Hematopoietic multipotent progenitor cell treated with erythropoietin and hydrocortisone succinate and interleukin-3 and kit ligand, for 15 days (in vitro differentiated cells): ENCODE measurements around the gene RSKR.
A peak's percentile ranks its signal among the peaks of the same experiment; 100 is the strongest.
"Not testable (repeated sequence)": the region's sequence is repeated elsewhere in the genome, so short reads cannot be mapped to it uniquely, and the experiment has no call there.

Experiments used
- DNase-seq: peaks from one replicate; pipeline ENCODE4 v3.0.0-alpha.2; 2015; ENCODE audit warnings: low spot score

Gene RSKR

DNA sequence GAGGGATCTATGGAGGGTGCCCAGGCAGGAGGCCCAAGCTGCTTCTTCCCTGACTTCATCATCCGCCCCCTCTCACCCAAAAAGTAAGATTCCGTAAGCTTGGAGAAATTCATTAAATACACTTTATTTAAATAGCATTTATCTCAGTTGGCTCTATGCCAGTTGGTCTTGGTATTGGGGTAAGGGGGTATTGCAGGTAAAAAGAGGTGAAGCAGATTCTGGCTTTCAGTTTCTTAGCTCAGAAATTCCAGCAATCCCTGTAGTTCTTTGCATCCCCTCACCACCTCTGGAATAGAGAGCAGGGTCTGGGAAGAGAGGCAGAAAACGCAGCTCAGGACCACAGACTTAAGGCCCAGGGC, 36.5 kb downstream of the RSKR start:
- DNase-seq = peak; percentile 27

DNA sequence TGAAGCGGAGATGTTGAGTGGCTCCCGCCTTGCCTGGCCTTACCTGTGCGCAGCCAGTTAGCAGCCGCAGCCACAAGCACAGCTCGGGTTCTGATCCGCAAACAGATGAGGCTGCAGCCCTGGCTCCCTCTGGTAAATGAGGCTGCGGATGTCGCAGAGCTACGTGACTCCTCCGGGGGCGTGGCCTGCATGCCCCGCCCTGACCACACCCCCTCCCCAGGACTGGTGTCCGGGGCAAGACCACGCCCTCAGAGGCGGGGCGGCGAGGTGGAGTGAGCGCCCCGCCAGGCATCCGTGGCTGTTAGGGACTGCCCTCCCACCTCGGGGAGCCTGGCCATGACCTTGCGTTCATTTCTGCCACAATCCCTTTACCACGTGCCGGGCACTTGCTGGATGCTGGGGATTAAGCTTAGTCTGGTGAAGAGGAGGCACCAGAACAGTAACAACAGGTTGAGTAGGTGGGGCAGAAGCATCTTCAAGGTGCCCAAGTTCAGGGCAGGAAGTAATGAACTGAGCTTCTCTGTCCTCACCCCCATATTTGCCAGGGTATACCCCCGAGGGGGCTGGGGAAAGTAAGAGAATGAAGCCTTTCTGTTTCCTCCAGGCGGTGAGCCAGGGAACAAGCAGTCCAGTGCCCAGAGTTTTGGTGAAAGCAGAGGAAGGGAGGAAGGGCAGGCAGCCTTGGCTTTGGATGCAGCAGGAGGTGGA, 37.1 kb downstream of the RSKR start, which contains the start of gene ALDOC:
ALDOC (minus strand) TSS at position 138 of the 708 bp plus-strand sequence. CDS start 1,363 bp downstream, outside the sequence.
- DNase-seq = peak; percentile 98

DNA sequence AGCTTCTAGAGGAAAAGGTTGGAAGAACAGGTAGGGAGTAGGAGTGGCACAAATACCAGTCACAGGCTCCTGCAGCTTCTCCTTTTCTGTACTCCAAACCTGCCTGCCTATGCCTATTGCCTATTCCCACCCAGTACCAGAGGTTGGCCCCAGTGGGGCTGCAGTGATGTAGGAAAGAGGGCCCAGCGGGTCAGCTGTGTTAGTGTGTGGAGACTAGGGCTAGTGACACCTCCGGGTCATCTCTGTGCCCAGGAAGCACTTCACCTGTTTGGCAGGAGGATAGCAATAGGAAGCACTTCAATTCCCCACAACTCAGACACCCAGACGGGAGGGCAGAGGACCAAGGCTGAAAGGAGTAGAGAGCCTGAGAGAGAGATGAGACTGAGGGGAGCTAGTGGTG, 38.0 kb downstream of the RSKR start:
- not testable (repeated sequence) for DNase-seq

GRCh38 chr17:28575126-28575795, 38.7 kb downstream of the RSKR start:
- DNase-seq = peak; percentile 70

DNA sequence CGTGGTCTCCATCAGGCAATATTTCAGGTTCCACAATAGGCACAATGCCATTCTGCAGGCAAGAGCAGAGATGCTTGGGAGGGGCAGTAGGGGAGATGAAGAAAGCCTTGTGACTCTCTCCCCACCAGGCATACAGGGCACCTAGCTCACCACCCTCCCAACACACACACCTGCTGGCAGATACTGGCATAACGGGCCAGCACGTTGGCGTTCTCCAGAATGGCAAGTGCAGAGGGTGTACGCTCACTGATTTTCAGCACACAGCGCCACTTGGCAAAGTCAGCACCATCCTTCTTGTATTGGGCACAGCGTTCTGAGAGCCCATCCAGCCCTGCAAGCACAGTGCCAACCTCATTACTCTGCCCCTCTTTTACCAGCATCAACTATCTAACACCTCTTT, 39.5 kb downstream of the RSKR start:
- DNase-seq = no peak

DNA sequence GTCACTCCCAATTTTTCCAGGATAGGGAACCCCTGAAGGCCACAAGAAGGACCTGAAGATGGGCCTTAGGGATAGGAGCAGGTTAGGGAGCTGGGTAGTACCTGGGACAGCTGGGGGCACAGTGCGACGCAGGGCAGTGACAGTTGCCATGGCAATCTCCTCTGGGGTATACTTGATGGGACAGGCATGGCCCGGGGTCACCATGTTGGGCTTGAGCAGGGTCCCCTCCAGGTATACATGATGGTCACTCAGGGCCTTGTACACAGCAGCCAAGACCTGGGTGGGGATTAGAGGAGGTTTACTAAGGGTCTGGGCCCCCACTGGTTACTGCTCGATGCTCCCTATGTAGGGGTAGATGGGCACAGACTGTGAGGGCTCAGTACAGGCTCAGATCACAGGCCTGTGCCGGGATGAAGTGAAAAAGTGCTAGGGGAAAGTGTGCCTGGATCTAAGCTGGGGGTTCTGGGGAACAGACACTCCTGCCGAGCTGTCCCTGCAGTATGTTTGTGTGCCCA, 40.0 kb downstream of the RSKR start:
- DNase-seq = no peak

- DNase-seq = no peak
Observed at GRCh38 chr17:28573521-28573920, 40.5 kb downstream of the RSKR start.

DNA sequence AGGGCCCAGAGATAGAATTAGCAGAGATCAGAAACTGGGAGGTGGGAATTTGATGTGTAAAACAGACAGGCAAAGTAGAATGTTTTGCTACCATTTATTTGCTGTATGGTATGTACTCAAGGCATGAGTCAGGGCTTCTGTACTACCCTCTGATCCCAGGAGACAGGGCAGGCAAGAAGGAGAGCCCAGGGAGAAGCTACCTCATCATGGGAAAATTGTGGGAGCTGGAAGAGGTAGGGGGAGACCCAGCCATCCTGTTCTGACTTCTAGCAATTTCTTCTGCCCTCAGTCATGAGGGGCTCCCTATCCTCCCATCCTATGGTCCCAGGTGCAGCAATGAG, 41.0 kb downstream of the RSKR start:
- DNase-seq = no peak

- DNase-seq = peak; percentile 31
Observed at GRCh38 chr17:28572259-28573039, 41.5 kb downstream of the RSKR start.

DNA sequence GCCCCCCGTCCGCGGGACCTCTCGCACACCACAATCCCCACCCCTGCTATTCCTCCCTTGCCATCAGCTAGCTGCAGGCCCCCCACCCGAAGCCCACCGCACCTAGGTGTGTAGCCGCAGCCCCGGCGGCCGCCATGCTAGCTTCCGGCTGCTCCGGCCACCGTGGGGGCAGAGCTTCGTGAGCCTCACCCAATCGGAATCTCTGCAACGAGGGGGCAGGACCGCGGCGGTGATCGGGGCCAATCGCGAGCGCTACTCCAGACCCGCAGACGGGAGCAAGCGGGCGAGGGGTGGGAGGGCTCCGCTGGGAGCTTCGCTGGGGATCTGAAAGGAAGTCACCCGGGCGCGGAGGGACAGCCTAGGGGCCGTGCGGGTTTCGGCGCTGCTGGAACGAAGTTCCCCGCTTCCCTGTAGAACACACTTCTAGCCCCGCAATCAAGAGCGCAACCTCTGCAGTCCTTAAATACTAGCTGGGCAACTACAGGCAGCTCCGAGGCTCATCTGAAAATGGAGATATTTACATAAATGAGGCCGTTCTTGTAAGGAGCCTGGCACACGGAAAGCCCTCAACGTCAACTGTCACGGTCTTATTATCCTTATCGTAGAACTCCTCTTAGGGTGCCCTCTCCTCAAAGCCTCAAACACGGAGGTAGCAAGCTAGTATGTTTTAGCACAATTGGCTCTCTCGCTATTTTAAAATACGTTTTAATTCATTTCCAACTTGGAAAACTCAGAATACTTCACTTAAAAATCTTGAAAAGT, 42.4 kb downstream of the RSKR start, which contains the start of gene PIGS:
PIGS (minus strand) TSS at position 164 of the 762 bp plus-strand sequence; CDS start at position 136, 28 bp downstream.
- DNase-seq = peak; percentile 90

DNA sequence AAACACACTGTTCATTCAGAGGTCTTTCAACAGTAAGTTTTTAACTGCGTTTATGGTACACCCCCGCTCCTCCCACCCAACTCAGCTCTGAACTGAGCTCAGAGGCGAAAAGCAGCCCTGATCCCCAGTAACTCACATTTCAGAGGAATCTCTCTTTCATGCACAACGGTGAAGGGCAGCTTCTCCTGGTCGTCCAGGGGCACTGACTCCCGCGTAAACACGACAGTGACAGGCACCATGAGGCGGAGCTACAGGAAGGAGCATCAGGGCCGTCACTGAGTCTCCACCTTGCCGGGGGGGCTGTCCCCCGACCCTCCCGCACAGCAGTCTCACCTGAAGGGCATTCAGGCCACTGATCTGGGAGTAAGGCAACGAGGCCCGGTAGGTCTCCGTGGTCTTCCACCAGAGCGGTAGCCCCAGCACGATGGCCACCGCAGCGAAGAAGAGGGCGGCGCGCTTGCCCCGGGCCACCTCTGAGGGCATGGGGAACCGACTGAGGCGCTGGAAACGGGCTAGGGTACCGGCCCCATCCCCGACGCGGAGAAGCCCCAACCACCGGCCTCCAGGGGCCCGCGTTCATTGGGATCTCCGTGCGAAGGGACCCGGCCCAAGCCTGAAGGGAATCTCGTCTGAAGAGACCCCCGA, 43.1 kb downstream of the RSKR start:
- DNase-seq = peak; percentile 25

- no peak for DNase-seq
Observed at GRCh38 chr17:28569446-28569845, 44.5 kb downstream of the RSKR start.

- DNase-seq = no peak
Observed at GRCh38 chr17:28567604-28568003, 46.4 kb downstream of the RSKR start.

- no peak for DNase-seq
Observed at GRCh38 chr17:28563475-28563874, 50.5 kb downstream of the RSKR start.
